Naive thymus-derived CD4-positive, alpha-beta T cell (primary cell): ENCODE measurements around the gene EPHB1. TPM values are rescaled to one million over a fixed set of nuclear protein-coding genes. Genes with fewer than 3 reads are reported as not detected.

Experiments used
- ATAC-seq: fragments of 150-1000 bp; cut with Tn5 transposase; 2 replicates; pipeline ENCODE4 v1.10.0; 2021; ENCODE audit warnings: mild to moderate bottlenecking, moderate library complexity
- CTCF ChIA-PET: fragments of 350-600 bp; sonication (Branson Sonifier 250); formaldehyde crosslinking; loops from one replicate; lab custom pipeline; 2021; ENCODE audit warnings: antibody characterized with exemption; lab: Charles Lee
- POLR2A ChIA-PET: fragments of 350-600 bp; sonication (Branson Sonifier 250); formaldehyde crosslinking; loops from one replicate; lab custom pipeline; 2021; ENCODE audit warnings: antibody characterized with exemption, inconsistent platforms; lab: Charles Lee
- DNase-seq, 9 donors: peaks; one replicate each; pipeline versions ENCODE4 v3.0.0 to v3.0.0-alpha.2; 2020 to 2022; ENCODE audit warnings: mixed read lengths in 1 of 9
- H3K27ac ChIP-seq: one replicate; pipeline ENCODE4 v1.7.0; 2013; ENCODE audit warnings: mild to moderate bottlenecking, low read depth, low read length, moderate library complexity
- H3K27me3 ChIP-seq, 2 donors: one replicate each; pipeline ENCODE4 v1.7.0; 2013; ENCODE audit warnings: low read length in 2 of 2, mild to moderate bottlenecking in 2 of 2, moderate library complexity in 2 of 2; ENCODE audit not compliant: control insufficient read depth in 2 of 2, insufficient read depth in 2 of 2
- H3K36me3 ChIP-seq, 3 experiments: 1 replicate in 2 of 3; 2 replicates in 1 of 3; pipeline ENCODE4 v1.7.0; 2013; ENCODE audit warnings: low read length in 3 of 3, mild to moderate bottlenecking in 3 of 3, moderate library complexity in 1 of 3; ENCODE audit not compliant: insufficient read depth in 3 of 3, control insufficient read depth in 2 of 3
- H3K4me1 ChIP-seq, 2 donors: one replicate each; pipeline ENCODE4 v1.7.0; 2013; ENCODE audit warnings: low read length in 2 of 2, mild to moderate bottlenecking in 2 of 2, moderate library complexity in 1 of 2; ENCODE audit not compliant: control insufficient read depth in 2 of 2, insufficient read depth in 2 of 2
- H3K4me3 ChIP-seq: 2 replicates; pipeline ENCODE4 v1.7.0; 2013; ENCODE audit warnings: mild to moderate bottlenecking, low read length
- H3K9me3 ChIP-seq, 3 experiments: 1 replicate in 2 of 3; 2 replicates in 1 of 3; pipeline ENCODE4 v1.7.0; 2013; ENCODE audit warnings: low read length in 3 of 3; ENCODE audit not compliant: control insufficient read depth in 2 of 3
- H3K27ac Mint-ChIP-seq, 9 donors: one replicate each; pipeline ENCODE4 v1.8.0; 2020 to 2022; ENCODE audit warnings: mixed read lengths in 9 of 9, mild to moderate bottlenecking in 8 of 9, moderate library complexity in 5 of 9, inconsistent platforms in 2 of 9
- H3K27me3 Mint-ChIP-seq, 5 donors: one replicate each; pipeline ENCODE4 v1.8.0; 2021 to 2022; ENCODE audit warnings: mixed read lengths in 5 of 5, mild to moderate bottlenecking in 1 of 5
- H3K36me3 Mint-ChIP-seq, 5 donors: one replicate each; pipeline ENCODE4 v1.8.0; 2020 to 2022; ENCODE audit warnings: mixed read lengths in 5 of 5, mild to moderate bottlenecking in 3 of 5, inconsistent platforms in 1 of 5
- H3K4me1 Mint-ChIP-seq, 7 donors: one replicate each; pipeline ENCODE4 v1.8.0; 2020 to 2022; ENCODE audit warnings: mixed read lengths in 7 of 7, mild to moderate bottlenecking in 3 of 7, inconsistent platforms in 1 of 7
- H3K4me3 Mint-ChIP-seq, 10 donors: one replicate each; pipeline ENCODE4 v1.8.0; 2020 to 2022; ENCODE audit warnings: mild to moderate bottlenecking in 10 of 10, mixed read lengths in 10 of 10, moderate library complexity in 6 of 10, inconsistent platforms in 2 of 10
- H3K9me3 Mint-ChIP-seq, 11 donors: one replicate each; pipeline ENCODE4 v1.8.0; 2020 to 2022; ENCODE audit warnings: mixed read lengths in 11 of 11, mild to moderate bottlenecking in 4 of 11, inconsistent platforms in 1 of 11, moderate library complexity in 1 of 11
- intact Hi-C, 2 donors: fragments of 100-400 bp; cut with micrococcal nuclease; formaldehyde crosslinking; loops; one replicate each; pipeline ENCODE4 v1.15.1; 2023
- polyA plus RNA-seq, 2 donors: library from polyadenylated mRNA; unstranded; fragments of 300-500 nt; fragmentation: Illumina TruSeq; gene quantifications; one replicate each; pipeline ENCODE4 v1.2.3, GENCODE V29; 2021
- total RNA-seq, 6 experiments: library from RNA in 5 of 6; stranded (reverse) in 5 of 6; gene quantifications; 1 replicate in 5 of 6; 2 replicates in 1 of 6; pipeline ENCODE4 v1.2.3 and lab custom pipeline; 2021 to 2026

EPHB1 gene
- total and polyA plus RNA-seq, 7 experiments from 2014 or later = 1.6 to 2.2 (median 1.8) TPM; not detected in 4

DNA sequence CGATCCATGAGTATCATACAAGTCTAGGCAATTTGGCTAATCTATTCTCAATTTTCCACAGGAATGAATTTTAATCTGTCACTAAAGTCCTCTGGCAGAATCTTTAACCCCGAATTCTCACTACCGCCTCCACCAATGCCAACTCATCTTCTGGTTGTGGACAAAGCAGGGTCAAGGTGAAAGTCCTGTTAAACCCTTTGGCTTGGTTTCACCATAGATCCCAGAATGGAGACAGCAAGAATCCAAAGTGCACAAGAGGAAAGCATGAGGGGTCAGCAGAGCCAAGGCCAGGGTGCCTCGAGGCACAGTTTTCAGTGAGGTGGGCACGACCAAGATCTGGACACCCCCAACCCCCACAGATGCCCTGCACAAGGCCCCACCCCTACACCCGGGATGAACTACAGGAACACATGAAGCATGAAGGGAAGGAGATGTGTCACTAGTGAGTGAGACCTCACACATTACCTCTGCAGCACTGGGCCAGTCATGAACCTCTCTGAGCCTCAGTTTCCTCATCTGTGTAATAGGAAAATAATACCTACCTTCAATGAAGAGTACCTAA is 466.2 kb downstream of the EPHB1 start:
- H3K4me1 Mint-ChIP-seq = no peaks in the 10 kb centered on the region
- H3K27ac Mint-ChIP-seq = no peak overlapping the region
- Histone ChIP-seq H3K27me3 (no peaks in the 10 kb centered on the region), H3K4me1 (no peaks in the 10 kb centered on the region), H3K36me3 (no peaks in the 10 kb centered on the region), H3K27ac (no peak overlapping the region), H3K4me3 (no peak overlapping the region), H3K9me3 (peaks cover 0 to 5% (median 0%) of the 10 kb centered on the region in 3 experiments)
- intact Hi-C loops = no loop called here
- peaks cover 0 to 15% (median 7%) of the 10 kb centered on the region in 11 donors for H3K9me3 Mint-ChIP-seq
- ChIA-PET CTCF (no interaction called here), POLR2A (no interaction called here)
- H3K27me3 Mint-ChIP-seq = peaks cover 0 to 20% (median 0%) of the 10 kb centered on the region in 5 donors
- ATAC-seq (no peak), DNase-seq (no peak)
- H3K4me3 Mint-ChIP-seq = no peak overlapping the region
- peaks cover 0 to 8% (median 0%) of the 10 kb centered on the region in 5 donors for H3K36me3 Mint-ChIP-seq

DNA sequence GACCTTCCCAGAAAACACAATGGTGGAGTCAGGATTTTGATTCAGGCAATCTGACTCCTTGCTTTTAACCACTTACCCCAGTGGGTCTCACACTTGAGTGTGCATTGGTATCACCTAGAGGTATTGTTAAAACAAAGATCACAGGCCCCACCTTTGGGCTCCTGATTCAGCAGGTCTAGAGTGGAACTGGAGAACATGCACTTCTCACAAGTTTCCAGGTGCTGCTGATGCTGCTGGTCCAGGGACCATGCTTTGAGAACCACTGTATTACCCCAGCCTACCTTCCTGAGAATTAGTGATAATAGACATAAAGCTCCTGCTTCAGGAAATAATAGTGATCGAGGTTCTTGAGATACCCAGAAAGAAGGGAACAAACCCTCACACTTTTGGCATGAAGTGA is 466.9 kb downstream of the EPHB1 start:
- CTCF ChIA-PET = no interaction called here
- H3K27ac ChIP-seq = no peak overlapping the region

DNA sequence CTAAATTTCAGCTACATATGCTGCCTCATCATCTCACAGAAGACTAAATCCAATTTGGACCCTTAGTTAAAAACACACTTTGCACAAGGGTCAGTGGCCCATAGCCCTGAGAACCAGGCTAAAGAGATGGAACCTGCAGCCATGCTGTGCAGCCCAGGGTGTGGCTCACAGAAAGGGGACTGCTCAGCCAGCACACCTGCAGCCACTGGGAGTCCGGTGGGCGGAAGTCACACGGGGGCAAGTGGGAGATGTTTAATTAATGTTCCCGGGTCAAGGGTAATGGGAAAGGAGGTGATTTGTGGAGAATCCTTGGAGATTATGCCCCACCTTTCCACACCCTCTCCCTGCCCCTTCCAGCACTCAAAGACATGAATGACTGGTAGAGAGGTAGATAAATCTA is 467.4 kb downstream of the EPHB1 start:
- intact Hi-C loops = no loop called here
- DNase-seq (no peak), ATAC-seq (no peak)
- Histone ChIP-seq H3K27me3 (no peaks in the 10 kb centered on the region), H3K27ac (no peak overlapping the region), H3K4me3 (no peak overlapping the region), H3K9me3 (peaks cover 0 to 5% (median 0%) of the 10 kb centered on the region in 3 experiments), H3K36me3 (no peaks in the 10 kb centered on the region), H3K4me1 (no peaks in the 10 kb centered on the region)
- Mint-ChIP-seq H3K36me3 (peaks cover 0 to 8% (median 0%) of the 10 kb centered on the region in 5 donors), H3K4me1 (no peaks in the 10 kb centered on the region), H3K9me3 (peaks cover 0 to 17% (median 7%) of the 10 kb centered on the region in 11 donors), H3K27ac (no peak overlapping the region), H3K4me3 (no peak overlapping the region), H3K27me3 (peaks cover 0 to 20% (median 0%) of the 10 kb centered on the region in 5 donors)
- ChIA-PET POLR2A (no interaction called here), CTCF (no interaction called here)

More for the DNA sequence above, 466.9 kb downstream of the EPHB1 start:
- ATAC-seq = no peak
- Mint-ChIP-seq H3K4me3 (no peak overlapping the region), H3K4me1 (no peaks in the 10 kb centered on the region), H3K36me3 (peaks cover 0 to 8% (median 0%) of the 10 kb centered on the region in 5 donors), H3K27me3 (peaks cover 0 to 20% (median 0%) of the 10 kb centered on the region in 5 donors), H3K9me3 (peaks cover 0 to 17% (median 7%) of the 10 kb centered on the region in 11 donors), H3K27ac (no peak overlapping the region)
- Histone ChIP-seq H3K36me3 (no peaks in the 10 kb centered on the region), H3K27me3 (no peaks in the 10 kb centered on the region), H3K9me3 (peaks cover 0 to 5% (median 0%) of the 10 kb centered on the region in 3 experiments), H3K4me3 (no peak overlapping the region), H3K4me1 (no peaks in the 10 kb centered on the region)
- POLR2A ChIA-PET = no interaction called here
- intact Hi-C loops = no loop called here
- no peak for DNase-seq

DNA sequence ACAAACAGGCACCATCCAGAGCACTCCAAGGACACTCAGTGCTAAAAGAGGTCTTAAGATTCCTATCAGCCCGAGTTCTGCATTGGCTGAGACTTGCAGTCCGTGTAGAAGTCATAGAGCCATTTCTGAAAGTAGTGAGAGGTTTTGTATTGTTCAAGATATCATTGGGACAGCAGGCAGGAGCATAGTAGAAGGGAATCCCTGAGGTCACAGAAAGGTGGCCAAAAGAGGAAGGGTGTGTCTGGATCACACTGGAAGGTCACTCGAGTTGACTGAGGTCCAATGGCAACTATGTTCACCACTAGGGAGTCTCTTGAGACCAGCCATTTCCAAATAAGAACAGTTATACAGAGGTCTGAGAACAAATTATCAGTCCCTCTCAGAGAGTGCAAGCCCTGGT is 468.3 kb downstream of the EPHB1 start:
- H3K9me3 Mint-ChIP-seq = peaks cover 0 to 17% (median 6%) of the 10 kb centered on the region in 11 donors
- no peaks in the 10 kb centered on the region for H3K36me3 ChIP-seq
- peaks cover 0 to 8% (median 0%) of the 10 kb centered on the region in 5 donors for H3K36me3 Mint-ChIP-seq
- H3K4me3 Mint-ChIP-seq = no peak overlapping the region
- intact Hi-C loops = no loop called here
- no peaks in the 10 kb centered on the region for H3K27me3 ChIP-seq
- no peaks in the 10 kb centered on the region for H3K4me1 Mint-ChIP-seq
- no peak for ATAC-seq
- no peak for DNase-seq
- no peak overlapping the region for H3K27ac ChIP-seq
- H3K4me1 ChIP-seq = no peaks in the 10 kb centered on the region
- ChIA-PET POLR2A (no interaction called here), CTCF (no interaction called here)
- H3K27me3 Mint-ChIP-seq = peaks cover 0 to 20% (median 0%) of the 10 kb centered on the region in 5 donors
- no peak overlapping the region for H3K4me3 ChIP-seq
- H3K27ac Mint-ChIP-seq = no peak overlapping the region
- peaks cover 0 to 3% (median 0%) of the 10 kb centered on the region in 3 experiments for H3K9me3 ChIP-seq

DNA sequence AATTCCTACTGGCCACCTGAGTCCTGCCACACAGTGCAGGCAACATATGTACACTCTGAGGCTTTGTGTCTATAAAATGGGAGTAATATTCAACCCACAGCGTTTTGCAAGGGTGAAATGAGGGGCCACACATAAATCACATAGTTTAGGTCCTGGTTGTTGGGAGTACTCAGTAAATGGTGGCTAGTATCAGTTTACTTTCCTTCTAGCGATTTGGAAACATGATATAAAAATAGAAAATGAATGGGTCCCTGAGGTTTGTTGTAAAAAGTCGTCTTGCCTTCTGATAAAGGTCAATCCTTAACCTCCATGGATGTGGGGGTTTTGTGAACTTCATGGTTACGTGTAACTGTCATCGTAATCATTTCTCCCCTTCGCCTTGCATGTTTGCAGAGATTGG is 472.4 kb downstream of the EPHB1 start:
- Histone ChIP-seq H3K36me3 (no peaks in the 10 kb centered on the region), H3K27me3 (no peaks in the 10 kb centered on the region), H3K27ac (no peak overlapping the region), H3K9me3 (no peaks in the 10 kb centered on the region), H3K4me3 (no peak overlapping the region), H3K4me1 (no peaks in the 10 kb centered on the region)
- DNase-seq = no peak
- intact Hi-C loops = no loop called here
- CTCF ChIA-PET = no interaction called here
- H3K27ac Mint-ChIP-seq = no peak overlapping the region
- no peak overlapping the region for H3K4me3 Mint-ChIP-seq
- peaks cover 0 to 2% (median 0%) of the 10 kb centered on the region in 7 donors for H3K4me1 Mint-ChIP-seq
- POLR2A ChIA-PET = no interaction called here
- H3K9me3 Mint-ChIP-seq = peaks cover 0 to 20% (median under 1%) of the 10 kb centered on the region in 11 donors
- peaks cover 0 to 17% (median 0%) of the 10 kb centered on the region in 5 donors for H3K27me3 Mint-ChIP-seq
- H3K36me3 Mint-ChIP-seq = peaks cover 0 to 3% (median 0%) of the 10 kb centered on the region in 5 donors
- ATAC-seq = no peak

DNA sequence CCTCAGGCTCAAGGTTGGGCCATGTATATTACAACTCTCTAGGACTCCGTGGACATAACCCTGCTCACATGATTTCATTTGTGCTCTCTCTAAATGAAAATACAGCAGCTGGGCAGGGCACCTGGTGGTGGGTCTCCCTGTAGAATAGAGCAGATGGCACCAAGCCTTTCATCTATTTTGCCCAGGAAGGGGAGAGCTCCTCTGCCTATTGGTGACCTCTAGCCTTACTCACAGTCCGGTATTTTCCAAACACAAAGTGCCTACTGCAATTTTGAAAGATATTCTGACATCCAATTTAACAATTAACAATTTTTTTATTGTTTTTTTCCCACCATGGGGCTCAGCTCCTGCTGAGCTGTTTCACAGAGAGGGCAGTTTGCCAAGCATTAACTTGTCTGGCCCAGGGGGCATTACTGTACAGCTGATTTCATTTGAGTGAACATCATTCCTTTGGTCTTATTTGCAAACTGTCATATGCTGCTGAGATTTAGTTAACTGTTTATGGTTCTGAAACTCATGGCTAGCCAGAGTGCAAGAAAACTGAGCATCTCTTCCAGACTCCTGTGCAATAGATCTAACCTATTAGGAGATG is 474.0 kb downstream of the EPHB1 start:
- Histone ChIP-seq H3K36me3 (no peaks in the 10 kb centered on the region), H3K4me3 (no peak overlapping the region), H3K9me3 (no peaks in the 10 kb centered on the region), H3K27ac (no peak overlapping the region), H3K4me1 (no peaks in the 10 kb centered on the region), H3K27me3 (no peaks in the 10 kb centered on the region)
- H3K4me3 Mint-ChIP-seq = no peak overlapping the region
- ATAC-seq (no peak), DNase-seq (no peak)
- POLR2A ChIA-PET = no interaction called here
- intact Hi-C loops = no loop called here
- H3K9me3 Mint-ChIP-seq = peaks cover 0 to 11% (median 2%) of the 10 kb centered on the region in 11 donors
- H3K36me3 Mint-ChIP-seq = no peaks in the 10 kb centered on the region
- CTCF ChIA-PET = no interaction called here
- H3K27me3 Mint-ChIP-seq = peaks cover 0 to 7% (median 0%) of the 10 kb centered on the region in 5 donors
- H3K27ac Mint-ChIP-seq = no peak overlapping the region
- peaks cover 0 to 2% (median 0%) of the 10 kb centered on the region in 7 donors for H3K4me1 Mint-ChIP-seq
